ENCODE measurements around the gene DENND10. TPM values are rescaled to one million over a fixed set of nuclear protein-coding genes. Genes with fewer than 3 reads are reported as not detected.

The DENND10 gene
- total and polyA plus RNA-seq, 2 donors (not counting 1 experiment from before 2014, with no cell fraction given) = 116 to 125 TPM

DNA sequence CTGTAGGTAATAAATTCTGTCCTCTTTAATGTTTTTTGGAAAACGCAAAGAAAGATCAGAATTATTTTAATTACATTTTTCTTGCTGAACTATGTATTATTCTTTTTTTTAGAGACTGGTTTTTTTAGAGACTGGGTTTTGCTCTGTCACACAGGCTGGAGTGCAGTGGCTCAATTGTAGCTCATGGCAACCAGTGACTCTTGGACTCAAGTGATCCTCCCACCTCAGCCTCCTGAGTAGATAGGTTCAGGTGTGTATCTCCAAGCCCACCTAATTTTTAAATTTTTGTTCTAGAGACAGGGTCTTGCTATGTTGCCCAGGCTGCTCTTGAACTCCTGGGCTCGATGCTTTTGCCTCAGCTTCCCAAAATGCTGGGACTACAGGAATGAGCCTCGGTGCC, 5.3 kb upstream of the DENND10 start:
- no peak overlapping the region for H3K27ac ChIP-seq (ENCODE audit: insufficient read depth, low read length)
- H3K79me2 ChIP-seq (ENCODE audit: control insufficient read depth, insufficient read depth, low read length) = no peaks in the 10 kb centered on the region
- no peak for DNase-seq (ENCODE audit: low read depth in 2 of 2)
- no peaks in the 10 kb centered on the region for H3K4me1 ChIP-seq (ENCODE audit: control insufficient read depth, extremely low read depth, insufficient read depth, low read length)
- no peaks in the 10 kb centered on the region for H3K36me3 ChIP-seq (ENCODE audit: control insufficient read depth, insufficient read depth, low read length)
- no peak for TF ChIP-seq EZH2 (IDR thresholded peaks at IDR 0.05; ENCODE audit: low read length, missing control alignments)
- TF ChIP-seq, protein P1, sequence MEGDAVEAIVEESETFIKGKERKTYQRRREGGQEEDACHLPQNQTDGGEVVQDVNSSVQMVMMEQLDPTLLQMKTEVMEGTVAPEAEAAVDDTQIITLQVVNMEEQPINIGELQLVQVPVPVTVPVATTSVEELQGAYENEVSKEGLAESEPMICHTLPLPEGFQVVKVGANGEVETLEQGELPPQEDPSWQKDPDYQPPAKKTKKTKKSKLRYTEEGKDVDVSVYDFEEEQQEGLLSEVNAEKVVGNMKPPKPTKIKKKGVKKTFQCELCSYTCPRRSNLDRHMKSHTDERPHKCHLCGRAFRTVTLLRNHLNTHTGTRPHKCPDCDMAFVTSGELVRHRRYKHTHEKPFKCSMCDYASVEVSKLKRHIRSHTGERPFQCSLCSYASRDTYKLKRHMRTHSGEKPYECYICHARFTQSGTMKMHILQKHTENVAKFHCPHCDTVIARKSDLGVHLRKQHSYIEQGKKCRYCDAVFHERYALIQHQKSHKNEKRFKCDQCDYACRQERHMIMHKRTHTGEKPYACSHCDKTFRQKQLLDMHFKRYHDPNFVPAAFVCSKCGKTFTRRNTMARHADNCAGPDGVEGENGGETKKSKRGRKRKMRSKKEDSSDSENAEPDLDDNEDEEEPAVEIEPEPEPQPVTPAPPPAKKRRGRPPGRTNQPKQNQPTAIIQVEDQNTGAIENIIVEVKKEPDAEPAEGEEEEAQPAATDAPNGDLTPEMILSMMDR (conservative IDR thresholded peaks at IDR 0.05 in 1 of 2, IDR thresholded peaks at IDR 0.05 in 1 of 2; ENCODE audit: low read depth in 1 of 2, low read length in 2 of 2) = no peak
- H4K20me1 ChIP-seq (ENCODE audit: control insufficient read depth, extremely low read depth, insufficient read depth, low read length) = no peaks in the 10 kb centered on the region
- no peak overlapping the region for H3K4me3 ChIP-seq (replicated peaks in 1 of 4; ENCODE audit: control extremely low read depth in 1 of 4, insufficient read depth in 1 of 4, low read depth in 3 of 4, low read length in 4 of 4)
- H3K9ac ChIP-seq (ENCODE audit: insufficient read depth, low read length) = no peak overlapping the region
- H3K9me3 ChIP-seq (ENCODE audit: control insufficient read depth, insufficient read depth, low read depth, low read length) = no peaks in the 10 kb centered on the region
- H3K4me2 ChIP-seq (ENCODE audit: extremely low read depth, insufficient read depth, low read length) = no peak overlapping the region
- H3K27me3 ChIP-seq (ENCODE audit: control insufficient read depth, insufficient read depth, low read length) = no peaks in the 10 kb centered on the region
- H2AFZ ChIP-seq (ENCODE audit: low read length) = no peak overlapping the region

DNA sequence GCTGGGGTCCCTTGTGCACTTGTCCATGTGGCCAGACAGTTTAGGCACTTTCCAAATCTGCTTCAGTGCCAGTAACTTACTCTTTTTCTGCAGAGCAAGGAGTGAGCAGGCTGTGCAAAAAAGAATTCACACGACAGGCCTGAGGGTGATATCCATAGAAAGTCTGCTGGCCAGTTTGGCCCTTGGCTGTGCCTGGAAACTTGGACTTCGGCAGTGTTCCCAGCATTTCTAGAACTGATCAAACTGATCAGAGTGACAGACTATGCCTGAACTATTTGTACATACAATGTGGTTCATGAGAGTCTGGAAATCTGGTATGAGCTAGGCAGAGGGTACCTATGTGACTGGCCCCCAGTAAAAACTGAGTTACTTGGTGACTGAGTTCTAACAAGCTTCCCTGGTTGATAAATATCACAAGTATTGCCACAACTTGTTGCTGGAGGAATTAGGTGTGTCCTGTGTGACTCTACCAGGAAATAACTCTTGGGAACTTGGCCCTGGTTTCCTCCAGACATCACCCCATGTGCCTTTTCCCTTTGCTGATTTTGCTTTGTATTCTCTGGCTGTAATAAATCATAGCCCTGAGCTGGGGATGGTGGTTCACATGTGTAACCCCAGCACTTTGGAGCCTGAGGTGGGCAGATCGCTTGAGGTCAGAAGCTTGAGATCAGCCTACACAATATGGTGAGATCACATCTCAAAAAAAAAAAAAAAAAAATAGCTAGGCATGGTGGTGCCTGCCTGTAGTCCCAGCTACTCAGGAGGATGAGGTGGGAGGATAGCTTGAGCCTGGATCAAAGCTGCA, 3.3 kb upstream of the DENND10 start:
- H3K4me1 ChIP-seq (ENCODE audit: control insufficient read depth, extremely low read depth, insufficient read depth, low read length) = no peaks in the 10 kb centered on the region
- no peak overlapping the region for H3K9ac ChIP-seq (ENCODE audit: insufficient read depth, low read length)
- TF ChIP-seq, protein P1 (conservative IDR thresholded peaks at IDR 0.05 in 1 of 2, IDR thresholded peaks at IDR 0.05 in 1 of 2; ENCODE audit: low read depth in 1 of 2, low read length in 2 of 2) = no peak
- no peak for TF ChIP-seq EZH2 (IDR thresholded peaks at IDR 0.05; ENCODE audit: low read length, missing control alignments)
- no peak overlapping the region for H3K27ac ChIP-seq (ENCODE audit: insufficient read depth, low read length)
- no peak overlapping the region for H3K4me2 ChIP-seq (ENCODE audit: extremely low read depth, insufficient read depth, low read length)
- no peak overlapping the region for H3K4me3 ChIP-seq (replicated peaks in 1 of 4; ENCODE audit: control extremely low read depth in 1 of 4, insufficient read depth in 1 of 4, low read depth in 3 of 4, low read length in 4 of 4)
- no peaks in the 10 kb centered on the region for H3K9me3 ChIP-seq (ENCODE audit: control insufficient read depth, insufficient read depth, low read depth, low read length)
- H3K79me2 ChIP-seq (ENCODE audit: control insufficient read depth, insufficient read depth, low read length) = peaks cover 5% of the 10 kb centered on the region
- no peaks in the 10 kb centered on the region for H4K20me1 ChIP-seq (ENCODE audit: control insufficient read depth, extremely low read depth, insufficient read depth, low read length)
- DNase-seq (ENCODE audit: low read depth in 2 of 2) = no peak
- no peaks in the 10 kb centered on the region for H3K36me3 ChIP-seq (ENCODE audit: control insufficient read depth, insufficient read depth, low read length)
- no peak overlapping the region for H2AFZ ChIP-seq (ENCODE audit: low read length)
- no peaks in the 10 kb centered on the region for H3K27me3 ChIP-seq (ENCODE audit: control insufficient read depth, insufficient read depth, low read length)

DNA sequence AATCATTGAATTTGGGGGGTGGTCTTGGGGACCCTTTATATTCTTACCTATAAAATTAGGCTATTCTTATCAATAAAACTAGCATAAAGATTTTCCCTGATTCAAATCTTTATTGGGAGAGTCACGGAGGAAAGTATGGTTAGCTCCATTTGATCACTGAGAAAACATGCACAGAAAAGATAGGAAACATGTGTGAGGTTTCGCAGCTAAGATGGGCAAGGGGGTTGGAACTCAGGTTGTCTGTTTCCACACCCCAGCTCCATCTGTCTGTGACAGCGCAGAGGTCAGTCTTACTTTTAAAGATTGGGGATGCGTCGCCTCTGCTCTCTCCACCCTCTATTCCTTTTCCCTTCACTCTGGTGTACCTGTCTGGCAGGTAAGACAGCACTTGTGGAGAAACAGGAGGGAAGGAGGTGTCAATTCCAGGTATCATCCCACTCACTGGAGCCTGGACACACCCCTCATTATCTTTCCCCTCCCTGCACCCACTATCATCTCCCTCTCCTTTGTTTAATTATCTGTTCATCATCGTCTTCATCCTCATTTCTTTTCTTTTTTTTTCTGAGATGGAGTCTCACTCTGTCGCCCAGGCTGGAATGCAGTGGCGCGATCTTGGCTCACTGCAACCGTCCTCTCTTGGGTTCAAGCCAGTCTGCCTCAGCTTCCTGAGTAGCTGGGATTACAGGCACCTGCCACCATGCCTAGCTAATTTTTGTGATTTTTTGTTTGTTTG, 2.4 kb upstream of the DENND10 start:
- Histone ChIP-seq H3K9me3 (ENCODE audit: control insufficient read depth, insufficient read depth, low read depth, low read length) (no peaks in the 10 kb centered on the region), H3K27me3 (ENCODE audit: control insufficient read depth, insufficient read depth, low read length) (no peaks in the 10 kb centered on the region), H3K79me2 (ENCODE audit: control insufficient read depth, insufficient read depth, low read length) (peaks cover 9% of the 10 kb centered on the region), H3K36me3 (ENCODE audit: control insufficient read depth, insufficient read depth, low read length) (no peaks in the 10 kb centered on the region), H3K9ac (ENCODE audit: insufficient read depth, low read length) (no peak overlapping the region), H3K4me3 (replicated peaks in 1 of 4; ENCODE audit: control extremely low read depth in 1 of 4, insufficient read depth in 1 of 4, low read depth in 3 of 4, low read length in 4 of 4) (no peak overlapping the region), H3K4me1 (ENCODE audit: control insufficient read depth, extremely low read depth, insufficient read depth, low read length) (no peaks in the 10 kb centered on the region), H3K4me2 (ENCODE audit: extremely low read depth, insufficient read depth, low read length) (no peak overlapping the region), H3K27ac (ENCODE audit: insufficient read depth, low read length) (no peak overlapping the region), H2AFZ (ENCODE audit: low read length) (no peak overlapping the region), H4K20me1 (ENCODE audit: control insufficient read depth, extremely low read depth, insufficient read depth, low read length) (no peaks in the 10 kb centered on the region)
- DNase-seq (ENCODE audit: low read depth in 2 of 2) = no peak
- no peak for TF ChIP-seq EZH2 (IDR thresholded peaks at IDR 0.05; ENCODE audit: low read length, missing control alignments)
- TF ChIP-seq, protein P1 (conservative IDR thresholded peaks at IDR 0.05 in 1 of 2, IDR thresholded peaks at IDR 0.05 in 1 of 2; ENCODE audit: low read depth in 1 of 2, low read length in 2 of 2) = no peak

All from fibroblast of lung (primary cell).